GM12864 (cell line): ENCODE results near the gene TMEM221.

Experiments
- DNase-seq: peaks from one replicate; pipeline ENCODE4 v3.0.0-alpha.2; 2011; ENCODE audit warnings: low read depth
- H3K4me3 ChIP-seq: 2 replicates; pipeline ENCODE4 v1.5.1; 2011; ENCODE audit warnings: mild to moderate bottlenecking, low read depth, low read length, control low read depth
- CTCF ChIP-seq: IDR thresholded peaks from 2 replicates; pipeline ENCODE4 v1.5.1; 2011; ENCODE audit warnings: low read depth, mild to moderate bottlenecking, moderate library complexity, low read length, control low read depth, inconsistent platforms; ENCODE audit errors: missing control alignments

TMEM221 gene

GRCh38 chr19:17423429-17424208, 24.8 kb downstream of the TMEM221 start:
- no peak for DNase-seq
- no peak for TF ChIP-seq CTCF
- no peak overlapping the region for H3K4me3 ChIP-seq

GRCh38 chr19:17421942-17422341, 26.5 kb downstream of the TMEM221 start:
- TF ChIP-seq CTCF: no peak
- DNase-seq: no peak

GRCh38 chr19:17420475-17420924, 28.0 kb downstream of the TMEM221 start:
- no peak for TF ChIP-seq CTCF
- peak overlapping the region; percentile 84 for H3K4me3 ChIP-seq
- DNase-seq: no peak

More at GRCh38 chr19:17421942-17422341, 26.5 kb downstream of the TMEM221 start:
- no peak overlapping the region for H3K4me3 ChIP-seq

- DNase-seq: peak; percentile 96
- TF ChIP-seq CTCF: no peak
These were observed 28.6 kb downstream of the TMEM221 start, which contains the start of gene MVB12A for GRCh38 chr19:17419621-17420474. TSS of gene MVB12A (plus strand) at chr19:17420047. CDS start at chr19:17420136, 89 bp downstream.

GRCh38 chr19:17419154-17419620, 29.3 kb downstream of the TMEM221 start:
- TF ChIP-seq CTCF: no peak
- H3K4me3 ChIP-seq: peak overlapping the region; percentile 84
- DNase-seq: no peak

More at GRCh38 chr19:17419621-17420474, 28.6 kb downstream of the TMEM221 start, which contains the start of gene MVB12A:
- H3K4me3 ChIP-seq: peak within 1 kb of the TSS; percentile 84

- TF ChIP-seq CTCF: no peak
- peak overlapping the region; percentile 84; the same call in 1 of the 2 replicates for H3K4me3 ChIP-seq
- no peak for DNase-seq
These were observed 29.8 kb downstream of the TMEM221 start for GRCh38 chr19:17418710-17419109.
